Stimulated activated CD4-positive, alpha-beta T cell treated with anti-CD3 and anti-CD28 coated beads, Interleukin-4, amount 100 ng/mL, for 48 hours (primary cell): ENCODE measurements around the gene TTC28.

Experiments
- DNase-seq, 2 donors: peaks; one replicate each; pipeline ENCODE4 v3.0.0-alpha.2; 2020; ENCODE audit warnings: low read depth in 2 of 2

TTC28 gene

GRCh38 chr22:27970596-27971220, 708.9 kb downstream of the TTC28 start:
- DNase-seq = no peak

- DNase-seq = no peak
These were observed 713.2 kb downstream of the TTC28 start for GRCh38 chr22:27966168-27967064.

- DNase-seq = no peak
These were observed 717.2 kb downstream of the TTC28 start for GRCh38 chr22:27962268-27963044.

- no peak for DNase-seq
These were observed 718.0 kb downstream of the TTC28 start for GRCh38 chr22:27961680-27962079.

GRCh38 chr22:27961182-27961581, 718.5 kb downstream of the TTC28 start:
- DNase-seq = no peak

GRCh38 chr22:27959335-27960090, 720.1 kb downstream of the TTC28 start:
- DNase-seq = no peak

GRCh38 chr22:27952779-27953178, 726.9 kb downstream of the TTC28 start:
- DNase-seq = no peak

- no peak for DNase-seq
These were observed 727.5 kb downstream of the TTC28 start for GRCh38 chr22:27952091-27952490.

GRCh38 chr22:27949421-27949820, 730.2 kb downstream of the TTC28 start:
- DNase-seq = no peak

GRCh38 chr22:27948569-27948968, 731.1 kb downstream of the TTC28 start:
- DNase-seq = no peak

GRCh38 chr22:27947448-27947847, 732.2 kb downstream of the TTC28 start:
- no peak for DNase-seq

- no peak for DNase-seq
These were observed 738.5 kb downstream of the TTC28 start for GRCh38 chr22:27941143-27941542.

GRCh38 chr22:27937453-27937852, 742.2 kb downstream of the TTC28 start:
- DNase-seq = no peak

- no peak for DNase-seq
These were observed 743.7 kb downstream of the TTC28 start for GRCh38 chr22:27935897-27936296.

GRCh38 chr22:27934069-27934468, 745.6 kb downstream of the TTC28 start:
- DNase-seq = no peak

- DNase-seq = no peak
These were observed 746.3 kb downstream of the TTC28 start for GRCh38 chr22:27933186-27933983.

- DNase-seq = no peak
These were observed 749.1 kb downstream of the TTC28 start for GRCh38 chr22:27930331-27931060.
